A673 (cell line): ENCODE data around the gene PHEX.

Experiments used
- CTCF ChIP-seq: fragments of 300-800, 200-600 bp; sonication (generic); conservative IDR thresholded peaks from 2 replicates; pipeline ENCODE4 v1.5.1; 2017; ENCODE audit warnings: low read depth, mild to moderate bottlenecking, antibody characterized with exemption, low read length, moderate library complexity, mixed read lengths
- EZH2 ChIP-seq: fragments of 200-600 bp; sonication (generic); IDR thresholded peaks from 2 replicates; pipeline ENCODE4 v1.6.1; 2017; ENCODE audit warnings: borderline replicate concordance, low read depth, mild to moderate bottlenecking, mixed read lengths, antibody characterized with exemption, low read length; ENCODE audit not compliant: poor library complexity, severe bottlenecking

- TF ChIP-seq CTCF (no peak), EZH2 (no peak)
These were observed 5.4 kb upstream of the PHEX start for GRCh38 chrX:22026731-22027130.
